ENCODE data around the gene GASK1B.

- TF ChIP-seq, protein P1, sequence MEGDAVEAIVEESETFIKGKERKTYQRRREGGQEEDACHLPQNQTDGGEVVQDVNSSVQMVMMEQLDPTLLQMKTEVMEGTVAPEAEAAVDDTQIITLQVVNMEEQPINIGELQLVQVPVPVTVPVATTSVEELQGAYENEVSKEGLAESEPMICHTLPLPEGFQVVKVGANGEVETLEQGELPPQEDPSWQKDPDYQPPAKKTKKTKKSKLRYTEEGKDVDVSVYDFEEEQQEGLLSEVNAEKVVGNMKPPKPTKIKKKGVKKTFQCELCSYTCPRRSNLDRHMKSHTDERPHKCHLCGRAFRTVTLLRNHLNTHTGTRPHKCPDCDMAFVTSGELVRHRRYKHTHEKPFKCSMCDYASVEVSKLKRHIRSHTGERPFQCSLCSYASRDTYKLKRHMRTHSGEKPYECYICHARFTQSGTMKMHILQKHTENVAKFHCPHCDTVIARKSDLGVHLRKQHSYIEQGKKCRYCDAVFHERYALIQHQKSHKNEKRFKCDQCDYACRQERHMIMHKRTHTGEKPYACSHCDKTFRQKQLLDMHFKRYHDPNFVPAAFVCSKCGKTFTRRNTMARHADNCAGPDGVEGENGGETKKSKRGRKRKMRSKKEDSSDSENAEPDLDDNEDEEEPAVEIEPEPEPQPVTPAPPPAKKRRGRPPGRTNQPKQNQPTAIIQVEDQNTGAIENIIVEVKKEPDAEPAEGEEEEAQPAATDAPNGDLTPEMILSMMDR (IDR thresholded peaks at IDR 0.05; ENCODE audit: low read length) = no peak
- TF ChIP-seq EZH2 (IDR thresholded peaks at IDR 0.05; ENCODE audit: borderline replicate concordance, low read length) = no peak
Measured at GRCh38 chr4:158176776-158177175, 4.0 kb upstream of the GASK1B start.
